GM19240 (cell line): ENCODE results near the gene KLLN.
"Not testable (repeated sequence)": the region's sequence is repeated elsewhere in the genome, so short reads cannot be mapped to it uniquely, and the experiment has no call there.

Experiments used
- DNase-seq: peaks from one replicate; pipeline ENCODE4 v3.0.0; 2011; ENCODE audit warnings: low spot score; ENCODE audit not compliant: insufficient read length

The KLLN gene

GRCh38 chr10:87842776-87843497, 20.4 kb downstream of the KLLN start:
- DNase-seq, result no peak

- DNase-seq, result no peak
Observed at GRCh38 chr10:87842220-87842641, 21.1 kb downstream of the KLLN start.

- DNase-seq, result no peak
Observed at GRCh38 chr10:87841186-87841585, 22.1 kb downstream of the KLLN start.

GRCh38 chr10:87838650-87839049, 24.7 kb downstream of the KLLN start:
- DNase-seq, result no peak

GRCh38 chr10:87837445-87837844, 25.9 kb downstream of the KLLN start:
- DNase-seq, result no peak

GRCh38 chr10:87836098-87836497, 27.2 kb downstream of the KLLN start:
- no peak for DNase-seq

GRCh38 chr10:87829986-87830729, 33.2 kb downstream of the KLLN start:
- DNase-seq, result no peak

GRCh38 chr10:87829051-87829450, 34.3 kb downstream of the KLLN start:
- DNase-seq, result not testable (repeated sequence)

- DNase-seq, result no peak
Observed at GRCh38 chr10:87827681-87828080, 35.7 kb downstream of the KLLN start.

GRCh38 chr10:87826653-87827052, 36.7 kb downstream of the KLLN start:
- no peak for DNase-seq

- no peak for DNase-seq
Observed at GRCh38 chr10:87819289-87819585, 44.1 kb downstream of the KLLN start.

GRCh38 chr10:87818505-87819288, 44.6 kb downstream of the KLLN start:
- no peak for DNase-seq

- peak; percentile 30 for DNase-seq
Observed at GRCh38 chr10:87817609-87818504, 45.5 kb downstream of the KLLN start, which contains the start of gene ATAD1. Gene ATAD1, minus strand, starts transcription at chr10:87818226. Its CDS starts 3,627 bp downstream, at chr10:87814599.

GRCh38 chr10:87816898-87817608, 46.3 kb downstream of the KLLN start:
- DNase-seq, result no peak

- no peak for DNase-seq
Observed at GRCh38 chr10:87816163-87816897, 47.0 kb downstream of the KLLN start.
